Stimulated activated CD8-positive, alpha-beta memory T cell treated with anti-CD3 and anti-CD28 coated beads, Interleukin-15, amount 100 ng/mL, for 1 hour (primary cell): ENCODE measurements around the gene TXNDC17.
"Not testable (repeated sequence)": the region's sequence is repeated elsewhere in the genome, so short reads cannot be mapped to it uniquely, and the experiment has no call there.

ENCODE experiments used
- DNase-seq: peaks from one replicate; pipeline ENCODE4 v3.0.0-alpha.2; 2020; ENCODE audit warnings: low read depth

The TXNDC17 gene

GRCh38 chr17:6660805-6661463 is 20.1 kb downstream of the TXNDC17 start:
- DNase-seq = no peak

GRCh38 chr17:6661464-6661848 is 20.6 kb downstream of the TXNDC17 start:
- DNase-seq = no peak

GRCh38 chr17:6663200-6663599 is 22.3 kb downstream of the TXNDC17 start:
- not testable (repeated sequence) for DNase-seq

- DNase-seq = no peak
These were observed 25.2 kb downstream of the TXNDC17 start for GRCh38 chr17:6666077-6666521.

- DNase-seq = no peak
These were observed 25.7 kb downstream of the TXNDC17 start for GRCh38 chr17:6666557-6666956.

GRCh38 chr17:6667516-6667915 is 26.7 kb downstream of the TXNDC17 start:
- no peak for DNase-seq

- DNase-seq = no peak
These were observed 27.4 kb downstream of the TXNDC17 start for GRCh38 chr17:6668219-6668618.

GRCh38 chr17:6668727-6669425 is 28.0 kb downstream of the TXNDC17 start:
- no peak for DNase-seq

GRCh38 chr17:6669479-6670212 is 28.8 kb downstream of the TXNDC17 start:
- DNase-seq = no peak

GRCh38 chr17:6670571-6670970 is 29.7 kb downstream of the TXNDC17 start:
- DNase-seq = no peak

GRCh38 chr17:6670999-6671398 is 30.1 kb downstream of the TXNDC17 start:
- DNase-seq = no peak

- no peak for DNase-seq
These were observed 30.6 kb downstream of the TXNDC17 start for GRCh38 chr17:6671431-6671830.

GRCh38 chr17:6674586-6674985 is 33.7 kb downstream of the TXNDC17 start:
- DNase-seq = no peak

GRCh38 chr17:6675201-6675825 is 34.5 kb downstream of the TXNDC17 start:
- no peak for DNase-seq

GRCh38 chr17:6676802-6677157 is 35.9 kb downstream of the TXNDC17 start:
- DNase-seq = no peak

GRCh38 chr17:6677158-6677831 is 36.4 kb downstream of the TXNDC17 start:
- DNase-seq = no peak

GRCh38 chr17:6677946-6678345 is 37.1 kb downstream of the TXNDC17 start:
- no peak for DNase-seq

GRCh38 chr17:6679241-6679640 is 38.4 kb downstream of the TXNDC17 start:
- no peak for DNase-seq

- DNase-seq = no peak
These were observed 40.3 kb downstream of the TXNDC17 start for GRCh38 chr17:6681176-6681575.

GRCh38 chr17:6681671-6682070 is 40.8 kb downstream of the TXNDC17 start:
- no peak for DNase-seq

GRCh38 chr17:6682339-6682738 is 41.5 kb downstream of the TXNDC17 start:
- DNase-seq = no peak

- DNase-seq = no peak
These were observed 42.3 kb downstream of the TXNDC17 start for GRCh38 chr17:6683081-6683684.
